K562 (cell line): ENCODE results near the gene PPP1R13L. TPM values are rescaled to one million over a fixed set of nuclear protein-coding genes. Genes with fewer than 3 reads are reported as not detected.
A peak's percentile ranks its signal among the peaks of the same experiment; 100 is the strongest.

Experiments
- ASH1L ChIP-seq: fragments of 450-650 bp; IDR thresholded peaks from 2 replicates; pipeline ENCODE4 v1.6.1; 2018; ENCODE audit warnings: borderline replicate concordance, mild to moderate bottlenecking, low read depth; ENCODE audit not compliant: partially characterized antibody
- ELF1 ChIP-seq: fragments of 200-800 bp; sonication (Bioruptor generic); IDR thresholded peaks from 2 replicates; pipeline ENCODE4 v1.6.1; 2016; ENCODE audit warnings: missing genetic modification characterization, missing compliant biosample characterization
- SRSF9 ChIP-seq: fragments of 200-400 bp; formaldehyde crosslinking; IDR thresholded peaks from 2 replicates; pipeline ENCODE4 v1.6.1; 2017; ENCODE audit warnings: low read depth, low read length, borderline replicate concordance
- ZBTB40 ChIP-seq, 2 experiments: fragments of 450-650 bp in 1 of 2; sonication (generic) in 1 of 2; formaldehyde crosslinking in 1 of 2; IDR thresholded peaks; 2 replicates each; pipeline versions ENCODE4 v1.7.1 to v1.9.0; 2016 to 2022; ENCODE audit warnings: inconsistent platforms in 1 of 2, mild to moderate bottlenecking in 1 of 2, missing genetic modification reagents in 1 of 2
- polyA plus RNA-seq, 8 experiments: library from polyadenylated mRNA; depleted of rRNA in 4 of 8; stranded (reverse) in 5 of 8; unstranded in 3 of 8; fragments of >200 nt; fragmentation: Nextera tagmentation in 2 of 8; fragmentation: Illumina TruSeq in 1 of 8; extraction: Ambion mirVana in 2 of 8; extraction: Trizol in 1 of 8; gene quantifications; 2 replicates each; pipeline versions ENCODE4 v1.2.1 to v1.2.3, GENCODE V29; 2011 to 2014; ENCODE audit warnings: inconsistent platforms in 1 of 8, missing spikeins in 1 of 8
- total RNA-seq, 7 experiments: library from RNA; depleted of rRNA in 6 of 7; stranded (reverse); fragments of >200 nt in 6 of 7; fragmentation: Illumina TruSeq in 2 of 7; extraction: Trizol in 2 of 7; gene quantifications; 2 replicates each; pipeline versions ENCODE4 v1.2.1 to v1.2.3, GENCODE V29; 2011 to 2021; ENCODE audit warnings: low replicate concordance in 1 of 7
- TF ChIP-seq, protein P1 (sequence below): conservative IDR thresholded peaks from 2 replicates; pipeline ENCODE4 v1.6.1; 2011; ENCODE audit warnings: low read depth, mild to moderate bottlenecking, low read length; ENCODE audit not compliant: control insufficient read depth
- TF ChIP-seq, protein P2 (sequence below): sonication (generic); formaldehyde crosslinking; IDR thresholded peaks from 2 replicates; pipeline ENCODE4 v1.8.0; 2022; ENCODE audit warnings: missing genetic modification reagents, mild to moderate bottlenecking, moderate library complexity, borderline replicate concordance
- TF ChIP-seq, protein P3 (sequence below), 2 experiments: fragments of 450-650 bp; IDR thresholded peaks; 2 replicates each; pipeline ENCODE4 v1.6.1; 2016; ENCODE audit warnings: mild to moderate bottlenecking in 2 of 2, borderline replicate concordance in 1 of 2, low read depth in 1 of 2, moderate library complexity in 1 of 2

PPP1R13L gene
- total and polyA plus RNA-seq, 9 of the 15 experiments (the other 6 are each of a cell fraction or from before 2014, with no cell fraction given), result 0.32 to 6.7 (median 2.0) TPM

- TF ChIP-seq, protein P1, sequence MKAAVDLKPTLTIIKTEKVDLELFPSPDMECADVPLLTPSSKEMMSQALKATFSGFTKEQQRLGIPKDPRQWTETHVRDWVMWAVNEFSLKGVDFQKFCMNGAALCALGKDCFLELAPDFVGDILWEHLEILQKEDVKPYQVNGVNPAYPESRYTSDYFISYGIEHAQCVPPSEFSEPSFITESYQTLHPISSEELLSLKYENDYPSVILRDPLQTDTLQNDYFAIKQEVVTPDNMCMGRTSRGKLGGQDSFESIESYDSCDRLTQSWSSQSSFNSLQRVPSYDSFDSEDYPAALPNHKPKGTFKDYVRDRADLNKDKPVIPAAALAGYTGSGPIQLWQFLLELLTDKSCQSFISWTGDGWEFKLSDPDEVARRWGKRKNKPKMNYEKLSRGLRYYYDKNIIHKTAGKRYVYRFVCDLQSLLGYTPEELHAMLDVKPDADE, result no peak
- TF ChIP-seq, protein P2, sequence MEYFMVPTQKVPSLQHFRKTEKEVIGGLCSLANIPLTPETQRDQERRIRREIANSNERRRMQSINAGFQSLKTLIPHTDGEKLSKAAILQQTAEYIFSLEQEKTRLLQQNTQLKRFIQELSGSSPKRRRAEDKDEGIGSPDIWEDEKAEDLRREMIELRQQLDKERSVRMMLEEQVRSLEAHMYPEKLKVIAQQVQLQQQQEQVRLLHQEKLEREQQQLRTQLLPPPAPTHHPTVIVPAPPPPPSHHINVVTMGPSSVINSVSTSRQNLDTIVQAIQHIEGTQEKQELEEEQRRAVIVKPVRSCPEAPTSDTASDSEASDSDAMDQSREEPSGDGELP (CRISPR knock-in tag), result no peak
- no peak for TF ChIP-seq ASH1L
- no peak for TF ChIP-seq SRSF9
- peak; percentile 82 for TF ChIP-seq ZBTB40 (IDR thresholded peaks at IDR 0.05)
- TF ChIP-seq ZBTB40 (CRISPR knock-in tag; IDR thresholded peaks at IDR 0.05), result no peak
- peak; percentile 59 for TF ChIP-seq ELF1 (tag)
- TF ChIP-seq, protein P3, sequence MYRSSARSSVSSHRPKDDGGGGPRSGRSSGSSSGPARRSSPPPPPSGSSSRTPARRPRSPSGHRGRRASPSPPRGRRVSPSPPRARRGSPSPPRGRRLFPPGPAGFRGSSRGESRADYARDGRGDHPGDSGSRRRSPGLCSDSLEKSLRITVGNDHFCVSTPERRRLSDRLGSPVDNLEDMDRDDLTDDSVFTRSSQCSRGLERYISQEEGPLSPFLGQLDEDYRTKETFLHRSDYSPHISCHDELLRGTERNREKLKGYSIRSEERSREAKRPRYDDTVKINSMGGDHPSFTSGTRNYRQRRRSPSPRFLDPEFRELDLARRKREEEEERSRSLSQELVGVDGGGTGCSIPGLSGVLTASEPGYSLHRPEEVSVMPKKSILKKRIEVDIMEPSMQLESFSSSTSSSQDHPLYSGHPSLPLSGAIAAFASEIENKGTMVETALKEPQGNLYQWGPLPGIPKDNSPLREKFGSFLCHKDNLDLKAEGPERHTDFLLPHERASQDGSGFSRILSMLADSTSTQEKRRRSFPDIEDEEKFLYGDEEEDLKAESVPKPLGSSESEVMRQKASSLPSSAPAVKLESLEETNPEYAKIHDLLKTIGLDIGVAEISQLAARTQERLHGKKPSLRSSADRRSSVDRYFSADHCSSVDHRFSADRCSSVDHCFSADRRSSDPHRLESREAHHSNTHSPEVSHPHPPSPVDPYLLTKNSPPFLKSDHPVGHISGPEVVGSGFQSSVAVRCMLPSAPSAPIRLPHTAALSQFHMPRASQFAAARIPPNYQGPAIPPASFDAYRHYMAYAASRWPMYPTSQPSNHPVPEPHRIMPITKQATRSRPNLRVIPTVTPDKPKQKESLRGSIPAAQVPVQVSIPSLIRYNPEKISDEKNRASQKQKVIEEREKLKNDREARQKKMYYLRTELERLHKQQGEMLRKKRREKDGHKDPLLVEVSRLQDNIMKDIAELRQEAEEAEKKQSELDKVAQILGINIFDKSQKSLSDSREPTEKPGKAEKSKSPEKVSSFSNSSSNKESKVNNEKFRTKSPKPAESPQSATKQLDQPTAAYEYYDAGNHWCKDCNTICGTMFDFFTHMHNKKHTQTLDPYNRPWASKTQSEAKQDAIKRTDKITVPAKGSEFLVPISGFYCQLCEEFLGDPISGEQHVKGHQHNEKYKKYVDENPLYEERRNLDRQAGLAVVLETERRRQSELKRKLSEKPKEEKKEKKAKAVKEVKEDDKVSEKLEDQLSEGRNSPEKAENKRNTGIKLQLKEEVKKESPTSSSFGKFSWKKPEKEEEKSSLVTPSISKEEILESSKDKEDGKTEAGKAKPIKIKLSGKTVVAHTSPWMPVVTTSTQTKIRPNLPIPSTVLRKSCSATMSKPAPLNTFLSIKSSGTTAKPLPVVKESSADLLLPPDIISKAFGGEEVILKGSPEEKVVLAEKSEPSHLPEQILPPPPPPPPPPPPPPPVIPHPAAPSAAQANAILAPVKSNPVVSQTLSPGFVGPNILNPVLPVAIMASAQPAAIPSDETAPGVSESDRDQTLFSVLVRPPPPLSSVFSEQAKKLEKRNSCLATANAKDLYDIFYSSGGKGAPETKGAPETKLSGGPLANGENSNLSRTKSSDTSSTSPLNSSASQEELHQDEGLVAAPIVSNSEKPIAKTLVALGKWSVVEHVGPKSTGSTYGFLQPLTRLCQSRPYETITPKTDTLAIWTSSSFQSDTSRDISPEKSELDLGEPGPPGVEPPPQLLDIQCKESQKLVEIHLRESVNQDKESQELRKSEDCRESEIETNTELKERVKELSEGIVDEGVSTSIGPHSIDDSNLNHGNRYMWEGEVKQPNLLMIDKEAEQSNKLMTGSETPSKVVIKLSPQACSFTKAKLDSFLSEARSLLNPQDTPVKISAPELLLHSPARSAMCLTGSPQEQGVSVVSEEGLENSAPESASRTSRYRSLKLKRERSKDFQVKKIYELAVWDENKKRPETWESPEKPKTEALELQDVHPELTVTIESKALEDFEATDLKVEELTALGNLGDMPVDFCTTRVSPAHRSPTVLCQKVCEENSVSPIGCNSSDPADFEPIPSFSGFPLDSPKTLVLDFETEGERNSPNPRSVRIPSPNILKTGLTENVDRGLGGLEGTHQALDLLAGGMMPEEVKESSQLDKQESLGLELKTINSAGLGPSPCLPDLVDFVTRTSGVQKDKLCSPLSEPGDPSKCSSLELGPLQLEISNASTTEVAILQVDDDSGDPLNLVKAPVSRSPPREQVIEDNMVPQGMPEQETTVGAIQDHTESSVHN (IDR thresholded peaks at IDR 0.05; ENCODE audit: borderline replicate concordance in 1 of 2, low read depth in 1 of 2), result no peak
Observed at GRCh38 chr19:45450012-45450333, 45.1 kb upstream of the PPP1R13L start (continued).
